HepG2 (cell line): ENCODE results near the gene RPL41. TPM values are rescaled to one million over a fixed set of nuclear protein-coding genes. Genes with fewer than 3 reads are reported as not detected.

Source experiments
- ARID2 ChIP-seq: sonication (generic); formaldehyde crosslinking; IDR thresholded peaks from 2 replicates; pipeline ENCODE4 v1.8.1; 2022; ENCODE audit warnings: mild to moderate bottlenecking, missing genetic modification reagents, borderline replicate concordance
- CBFB ChIP-seq: sonication (generic); formaldehyde crosslinking; IDR thresholded peaks from 2 replicates; pipeline ENCODE4 v1.4.0; 2020; ENCODE audit warnings: missing genetic modification reagents
- CERS6 ChIP-seq: sonication (generic); formaldehyde crosslinking; IDR thresholded peaks from 2 replicates; pipeline ENCODE4 v1.5.0; 2020; ENCODE audit warnings: missing genetic modification reagents
- EHMT2 ChIP-seq: fragments of 200-600 bp; sonication (generic); IDR thresholded peaks from 2 replicates; pipeline ENCODE4 v1.7.0; 2017; ENCODE audit warnings: antibody characterized with exemption, low read depth, low read length, borderline replicate concordance
- JUNB ChIP-seq: sonication (generic); formaldehyde crosslinking; IDR thresholded peaks from 2 replicates; pipeline ENCODE4 v1.8.0; 2022; ENCODE audit warnings: missing genetic modification reagents, mild to moderate bottlenecking, borderline replicate concordance
- KAT8 ChIP-seq: IDR thresholded peaks from 2 replicates; pipeline ENCODE4 v1.6.1; 2016; ENCODE audit warnings: missing genetic modification reagents, missing compliant biosample characterization
- KLF15 ChIP-seq: sonication (generic); formaldehyde crosslinking; IDR thresholded peaks from 2 replicates; pipeline ENCODE4 v1.8.1; 2023; ENCODE audit warnings: borderline replicate concordance, mild to moderate bottlenecking, inconsistent platforms, missing genetic modification reagents, mixed read lengths
- KMT2B ChIP-seq: IDR thresholded peaks from 2 replicates; pipeline ENCODE4 v1.6.1; 2016; ENCODE audit warnings: missing genetic modification reagents, missing compliant biosample characterization
- MBD4 ChIP-seq: IDR thresholded peaks from 2 replicates; pipeline ENCODE4 v1.6.1; 2012; ENCODE audit warnings: low read length, inconsistent platforms, borderline replicate concordance
- MIER2 ChIP-seq: IDR thresholded peaks from 2 replicates; pipeline ENCODE4 v1.6.1; 2016; ENCODE audit warnings: missing biosample characterization, missing genetic modification reagents
- NFIB ChIP-seq: sonication (generic); formaldehyde crosslinking; IDR thresholded peaks from 2 replicates; pipeline ENCODE4 v1.9.0; 2021; ENCODE audit warnings: missing genetic modification reagents, mild to moderate bottlenecking, borderline replicate concordance
- PCBP1 ChIP-seq: fragments of 200-400 bp; formaldehyde crosslinking; IDR thresholded peaks from 2 replicates; pipeline ENCODE4 v1.6.1; 2017; ENCODE audit warnings: mild to moderate bottlenecking, low read depth, low read length, borderline replicate concordance
- PHF8 ChIP-seq: sonication (generic); formaldehyde crosslinking; IDR thresholded peaks from 2 replicates; pipeline ENCODE4 v1.5.0; 2020; ENCODE audit warnings: missing genetic modification reagents
- ZBTB33 ChIP-seq: sonication (generic); formaldehyde crosslinking; IDR thresholded peaks from 2 replicates; pipeline ENCODE4 v1.4.0; 2020; ENCODE audit warnings: missing genetic modification reagents
- ZBTB42 ChIP-seq: sonication (generic); formaldehyde crosslinking; IDR thresholded peaks from 2 replicates; pipeline ENCODE4 v1.5.0; 2020; ENCODE audit warnings: mild to moderate bottlenecking, missing genetic modification reagents
- ZFP36L1 ChIP-seq: sonication (generic); formaldehyde crosslinking; IDR thresholded peaks from 2 replicates; pipeline ENCODE4 v1.8.0; 2022; ENCODE audit warnings: mild to moderate bottlenecking, missing genetic modification reagents, moderate library complexity
- ZNF225 ChIP-seq: sonication (generic); formaldehyde crosslinking; IDR thresholded peaks from 2 replicates; pipeline ENCODE4 v1.4.0; 2020; ENCODE audit warnings: mild to moderate bottlenecking, missing genetic modification reagents
- ZNF549 ChIP-seq: sonication (generic); formaldehyde crosslinking; IDR thresholded peaks from 2 replicates; pipeline ENCODE4 v1.5.0; 2020; ENCODE audit warnings: missing genetic modification reagents
- ZNF678 ChIP-seq: sonication (generic); formaldehyde crosslinking; IDR thresholded peaks from 2 replicates; pipeline ENCODE4 v1.4.0; 2020; ENCODE audit warnings: mild to moderate bottlenecking, missing genetic modification reagents
- ZNF724P ChIP-seq: sonication (generic); formaldehyde crosslinking; IDR thresholded peaks from 2 replicates; pipeline ENCODE4 v1.8.0; 2022; ENCODE audit warnings: missing genetic modification reagents, borderline replicate concordance
- polyA plus RNA-seq, 8 experiments: library from polyadenylated mRNA; depleted of rRNA in 3 of 8; stranded (reverse) in 7 of 8; unstranded in 1 of 8; fragments of >200 nt; fragmentation: Illumina TruSeq in 4 of 8; extraction: Trizol in 4 of 8; gene quantifications; 2 replicates each; pipeline versions ENCODE4 v1.2.1 to v1.2.3, GENCODE V29; 2011 to 2016; ENCODE audit warnings: low read depth in 4 of 8, missing spikeins in 1 of 8, mixed read lengths in 1 of 8; ENCODE audit not compliant: insufficient read depth in 1 of 8
- total RNA-seq, 5 experiments: library from RNA; depleted of rRNA; stranded (reverse); fragments of >200 nt; fragmentation: Illumina TruSeq; extraction: Trizol; gene quantifications; 2 replicates each; pipeline ENCODE4 v1.2.3, GENCODE V29; 2016; ENCODE audit warnings: low read depth in 1 of 5
- TF ChIP-seq, protein P1 (sequence below): sonication (generic); formaldehyde crosslinking; IDR thresholded peaks from 2 replicates; pipeline ENCODE4 v1.5.1; 2020; ENCODE audit warnings: mild to moderate bottlenecking, missing genetic modification reagents, moderate library complexity
- TF ChIP-seq, protein P2 (sequence below): sonication (generic); formaldehyde crosslinking; IDR thresholded peaks from 2 replicates; pipeline ENCODE4 v1.8.1; 2023; ENCODE audit warnings: mild to moderate bottlenecking, missing genetic modification reagents

Gene RPL41
- total and polyA plus RNA-seq, 2 of the 13 experiments (the other 11 are each of a cell fraction or from before 2014, with no cell fraction given), result 4,012 to 7,670 TPM

DNA sequence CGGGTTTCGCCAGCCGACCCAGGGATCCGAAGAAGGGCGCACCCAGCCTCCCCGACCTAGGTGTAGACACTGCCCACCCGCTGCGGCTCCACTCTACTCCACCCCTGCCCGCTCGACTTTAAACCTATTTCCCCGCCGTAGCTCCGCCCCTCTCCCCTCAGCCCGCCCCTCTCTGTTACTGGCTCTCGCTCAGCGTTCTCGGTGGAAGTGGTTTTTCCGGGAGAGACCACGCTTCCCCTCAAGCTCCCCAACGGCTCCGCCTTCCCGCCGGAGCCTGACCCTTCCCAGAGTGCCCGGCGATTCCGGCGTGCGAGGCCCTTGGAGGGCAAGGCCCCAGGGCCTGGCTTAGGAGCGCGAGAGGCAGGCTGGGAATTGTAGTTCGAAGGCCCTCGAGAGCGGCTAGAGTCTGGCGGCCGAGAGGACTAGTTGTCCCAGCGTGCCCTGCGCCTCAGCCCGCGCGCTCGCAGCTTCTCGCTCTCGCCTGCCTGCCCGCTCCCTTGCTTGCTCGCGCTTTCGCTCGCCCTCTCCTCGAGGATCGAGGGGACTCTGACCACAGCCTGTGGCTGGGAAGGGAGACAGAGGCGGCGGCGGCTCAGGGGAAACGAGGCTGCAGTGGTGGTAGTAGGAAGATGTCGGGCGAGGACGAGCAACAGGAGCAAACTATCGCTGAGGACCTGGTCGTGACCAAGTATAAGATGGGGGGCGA is 12.2 kb upstream of the RPL41 start, which contains the start of gene PA2G4 (continued):
- TF ChIP-seq, protein P1, sequence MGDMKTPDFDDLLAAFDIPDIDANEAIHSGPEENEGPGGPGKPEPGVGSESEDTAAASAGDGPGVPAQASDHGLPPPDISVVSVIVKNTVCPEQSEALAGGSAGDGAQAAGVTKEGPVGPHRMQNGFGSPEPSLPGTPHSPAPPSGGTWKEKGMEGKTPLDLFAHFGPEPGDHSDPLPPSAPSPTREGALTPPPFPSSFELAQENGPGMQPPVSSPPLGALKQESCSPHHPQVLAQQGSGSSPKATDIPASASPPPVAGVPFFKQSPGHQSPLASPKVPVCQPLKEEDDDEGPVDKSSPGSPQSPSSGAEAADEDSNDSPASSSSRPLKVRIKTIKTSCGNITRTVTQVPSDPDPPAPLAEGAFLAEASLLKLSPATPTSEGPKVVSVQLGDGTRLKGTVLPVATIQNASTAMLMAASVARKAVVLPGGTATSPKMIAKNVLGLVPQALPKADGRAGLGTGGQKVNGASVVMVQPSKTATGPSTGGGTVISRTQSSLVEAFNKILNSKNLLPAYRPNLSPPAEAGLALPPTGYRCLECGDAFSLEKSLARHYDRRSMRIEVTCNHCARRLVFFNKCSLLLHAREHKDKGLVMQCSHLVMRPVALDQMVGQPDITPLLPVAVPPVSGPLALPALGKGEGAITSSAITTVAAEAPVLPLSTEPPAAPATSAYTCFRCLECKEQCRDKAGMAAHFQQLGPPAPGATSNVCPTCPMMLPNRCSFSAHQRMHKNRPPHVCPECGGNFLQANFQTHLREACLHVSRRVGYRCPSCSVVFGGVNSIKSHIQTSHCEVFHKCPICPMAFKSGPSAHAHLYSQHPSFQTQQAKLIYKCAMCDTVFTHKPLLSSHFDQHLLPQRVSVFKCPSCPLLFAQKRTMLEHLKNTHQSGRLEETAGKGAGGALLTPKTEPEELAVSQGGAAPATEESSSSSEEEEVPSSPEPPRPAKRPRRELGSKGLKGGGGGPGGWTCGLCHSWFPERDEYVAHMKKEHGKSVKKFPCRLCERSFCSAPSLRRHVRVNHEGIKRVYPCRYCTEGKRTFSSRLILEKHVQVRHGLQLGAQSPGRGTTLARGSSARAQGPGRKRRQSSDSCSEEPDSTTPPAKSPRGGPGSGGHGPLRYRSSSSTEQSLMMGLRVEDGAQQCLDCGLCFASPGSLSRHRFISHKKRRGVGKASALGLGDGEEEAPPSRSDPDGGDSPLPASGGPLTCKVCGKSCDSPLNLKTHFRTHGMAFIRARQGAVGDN (CRISPR knock-in tag), result peak; percentile 99
- TF ChIP-seq ZNF225 (CRISPR knock-in tag) (no peak), ARID2 (CRISPR knock-in tag) (peak; percentile 81), ZNF549 (no peak), MIER2 (CRISPR knock-in tag) (no peak), ZBTB33 (CRISPR knock-in tag) (peak; percentile 53), ZBTB42 (CRISPR knock-in tag) (no peak), PHF8 (peak; percentile 89), KMT2B (CRISPR knock-in tag) (peak; percentile 90), ZFP36L1 (CRISPR knock-in tag) (peak; percentile 90), KLF15 (no peak; the same call in 1 of the 2 replicates), ZNF724P (CRISPR knock-in tag) (no peak; the same call in 1 of the 2 replicates), ZNF678 (CRISPR knock-in tag) (no peak; the same call in 1 of the 2 replicates), MBD4 (peak; percentile 16; the same call in 1 of the 2 replicates), PCBP1 (peak; percentile 87), JUNB (CRISPR knock-in tag) (peak; percentile 29; the same call in 1 of the 2 replicates), EHMT2 (no peak), NFIB (CRISPR knock-in tag) (no peak), KAT8 (CRISPR knock-in tag) (peak; percentile 90), CBFB (CRISPR knock-in tag) (peak; percentile 70; the same call in 1 of the 2 replicates), CERS6 (CRISPR knock-in tag) (no peak)
- TF ChIP-seq, protein P2, sequence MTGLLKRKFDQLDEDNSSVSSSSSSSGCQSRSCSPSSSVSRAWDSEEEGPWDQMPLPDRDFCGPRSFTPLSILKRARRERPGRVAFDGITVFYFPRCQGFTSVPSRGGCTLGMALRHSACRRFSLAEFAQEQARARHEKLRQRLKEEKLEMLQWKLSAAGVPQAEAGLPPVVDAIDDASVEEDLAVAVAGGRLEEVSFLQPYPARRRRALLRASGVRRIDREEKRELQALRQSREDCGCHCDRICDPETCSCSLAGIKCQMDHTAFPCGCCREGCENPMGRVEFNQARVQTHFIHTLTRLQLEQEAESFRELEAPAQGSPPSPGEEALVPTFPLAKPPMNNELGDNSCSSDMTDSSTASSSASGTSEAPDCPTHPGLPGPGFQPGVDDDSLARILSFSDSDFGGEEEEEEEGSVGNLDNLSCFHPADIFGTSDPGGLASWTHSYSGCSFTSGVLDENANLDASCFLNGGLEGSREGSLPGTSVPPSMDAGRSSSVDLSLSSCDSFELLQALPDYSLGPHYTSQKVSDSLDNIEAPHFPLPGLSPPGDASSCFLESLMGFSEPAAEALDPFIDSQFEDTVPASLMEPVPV (CRISPR knock-in tag), result peak; percentile 99
